ENCODE measurements around the gene ZNF467. TPM values are rescaled to one million over a fixed set of nuclear protein-coding genes. Genes with fewer than 3 reads are reported as not detected.
A peak's percentile ranks its signal among the peaks of the same experiment; 100 is the strongest.

The ZNF467 gene
- total RNA-seq, 1 donor from 2014 or later, result 1.4 TPM

GRCh38 chr7:149790754-149791360 is 17.5 kb upstream of the ZNF467 start:
- Mint-ChIP-seq H3K36me3 (ENCODE audit: unreplicated experiment) (no peaks in the 10 kb centered on the region), H3K4me3 (ENCODE audit: unreplicated experiment) (no peak overlapping the region), H3K27me3 (ENCODE audit: unreplicated experiment) (peaks cover 16% of the 10 kb centered on the region), H3K9me3 (ENCODE audit: unreplicated experiment) (peaks cover 8% of the 10 kb centered on the region), H3K27ac (ENCODE audit: unreplicated experiment) (no peak overlapping the region), H3K4me1 (ENCODE audit: low read depth, unreplicated experiment) (peaks cover 2% of the 10 kb centered on the region)
- DNase-seq, result no peak
- TF ChIP-seq CTCF (IDR thresholded peaks at IDR 0.05; ENCODE audit: partially characterized antibody, unreplicated experiment), result no peak

DNA sequence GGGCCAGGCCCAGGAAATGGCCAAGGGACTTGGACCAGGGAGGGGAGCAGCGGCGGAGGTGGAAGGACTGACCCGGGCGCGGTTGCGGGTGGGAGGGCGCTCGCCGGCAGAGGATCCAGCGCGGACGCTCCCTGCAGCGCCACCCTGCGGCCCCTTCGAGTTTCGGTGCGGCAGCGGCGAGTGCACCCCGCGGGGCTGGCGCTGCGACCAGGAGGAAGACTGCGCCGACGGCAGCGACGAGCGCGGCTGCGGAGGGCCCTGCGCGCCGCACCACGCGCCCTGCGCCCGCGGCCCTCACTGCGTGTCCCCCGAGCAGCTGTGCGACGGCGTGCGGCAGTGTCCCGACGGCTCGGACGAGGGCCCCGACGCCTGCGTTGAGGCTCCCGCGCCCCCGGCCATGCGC is 16.8 kb upstream of the ZNF467 start:
- Mint-ChIP-seq H3K9me3 (ENCODE audit: unreplicated experiment) (peaks cover 8% of the 10 kb centered on the region), H3K4me1 (ENCODE audit: low read depth, unreplicated experiment) (peaks cover 2% of the 10 kb centered on the region), H3K4me3 (ENCODE audit: unreplicated experiment) (peak overlapping the region; percentile 25), H3K27ac (ENCODE audit: unreplicated experiment) (no peak overlapping the region), H3K27me3 (ENCODE audit: unreplicated experiment) (peaks cover 14% of the 10 kb centered on the region), H3K36me3 (ENCODE audit: unreplicated experiment) (no peaks in the 10 kb centered on the region)
- peak; percentile 78 for TF ChIP-seq CTCF (IDR thresholded peaks at IDR 0.05; ENCODE audit: partially characterized antibody, unreplicated experiment)
- DNase-seq, result peak; percentile 87

DNA sequence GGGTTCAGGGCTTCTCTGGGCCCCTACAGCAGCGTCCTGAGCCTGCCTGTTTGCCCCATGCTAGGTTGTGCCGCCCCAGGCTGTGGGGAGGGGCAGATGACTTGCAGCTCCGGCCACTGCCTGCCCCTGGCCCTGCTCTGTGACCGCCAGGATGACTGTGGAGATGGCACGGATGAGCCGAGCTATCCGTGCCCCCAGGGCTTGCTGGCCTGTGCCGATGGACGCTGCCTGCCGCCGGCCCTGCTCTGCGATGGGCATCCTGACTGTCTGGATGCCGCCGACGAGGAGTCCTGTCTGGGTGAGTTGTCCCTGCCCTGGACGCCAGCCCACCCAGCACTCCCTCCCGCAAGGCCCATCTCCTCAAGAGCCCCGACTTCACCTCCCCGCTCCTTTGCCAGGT is 15.7 kb upstream of the ZNF467 start:
- peaks cover 6% of the 10 kb centered on the region for H3K9me3 Mint-ChIP-seq (ENCODE audit: unreplicated experiment)
- DNase-seq, result no peak
- H3K4me3 Mint-ChIP-seq (ENCODE audit: unreplicated experiment), result no peak overlapping the region
- H3K36me3 Mint-ChIP-seq (ENCODE audit: unreplicated experiment), result no peaks in the 10 kb centered on the region
- no peak overlapping the region for H3K27ac Mint-ChIP-seq (ENCODE audit: unreplicated experiment)
- no peak for TF ChIP-seq CTCF (IDR thresholded peaks at IDR 0.05; ENCODE audit: partially characterized antibody, unreplicated experiment)
- H3K4me1 Mint-ChIP-seq (ENCODE audit: low read depth, unreplicated experiment), result no peaks in the 10 kb centered on the region
- peaks cover 11% of the 10 kb centered on the region for H3K27me3 Mint-ChIP-seq (ENCODE audit: unreplicated experiment)

- peaks cover 11% of the 10 kb centered on the region for H3K27me3 Mint-ChIP-seq (ENCODE audit: unreplicated experiment)
- no peak for TF ChIP-seq CTCF (IDR thresholded peaks at IDR 0.05; ENCODE audit: partially characterized antibody, unreplicated experiment)
These were observed 15.0 kb upstream of the ZNF467 start for GRCh38 chr7:149788300-149788851.

More at GRCh38 chr7:149788300-149788851, 15.0 kb upstream of the ZNF467 start:
- Mint-ChIP-seq H3K36me3 (ENCODE audit: unreplicated experiment) (no peaks in the 10 kb centered on the region), H3K4me3 (ENCODE audit: unreplicated experiment) (no peak overlapping the region), H3K9me3 (ENCODE audit: unreplicated experiment) (peaks cover 6% of the 10 kb centered on the region), H3K27ac (ENCODE audit: unreplicated experiment) (no peak overlapping the region), H3K4me1 (ENCODE audit: low read depth, unreplicated experiment) (no peaks in the 10 kb centered on the region)
- no peak for DNase-seq
